Smooth muscle cell (in vitro differentiated cells): Measurements from ENCODE around the gene SLC22A7. TPM values are rescaled to one million over a fixed set of nuclear protein-coding genes. Genes with fewer than 3 reads are reported as not detected.
"Not testable (repeated sequence)": the region's sequence is repeated elsewhere in the genome, so short reads cannot be mapped to it uniquely, and the experiment has no call there.

Source experiments
- DNase-seq: peaks from one replicate; lab custom pipeline; 2025; ENCODE audit not compliant: unreplicated experiment; lab: John Stamatoyannopoulos, UW
- H2AFZ ChIP-seq: fragments of 200-600 bp; sonication (generic); 2 replicates; pipeline ENCODE4 v1.6.0; 2016; ENCODE audit warnings: antibody characterized with exemption, low read depth, mild to moderate bottlenecking
- H3F3A ChIP-seq: fragments of 200-600 bp; sonication (generic); 2 replicates; pipeline ENCODE4 v1.6.0; 2017; ENCODE audit warnings: antibody characterized with exemption, low read depth
- H3K27ac ChIP-seq: fragments of 200-600 bp; sonication (generic); 2 replicates; pipeline ENCODE4 v1.5.1; 2016; ENCODE audit warnings: low read depth, mild to moderate bottlenecking
- H3K27me3 ChIP-seq: fragments of 200-600 bp; sonication (generic); 2 replicates; pipeline ENCODE4 v1.6.1; 2016; ENCODE audit warnings: low read depth, mild to moderate bottlenecking
- H3K36me3 ChIP-seq: fragments of 200-600 bp; sonication (generic); 2 replicates; pipeline ENCODE4 v1.5.1; 2016; ENCODE audit warnings: low read depth
- H3K4me1 ChIP-seq: fragments of 200-600 bp; sonication (generic); 2 replicates; pipeline ENCODE4 v1.5.1; 2016; ENCODE audit warnings: low read depth
- H3K4me2 ChIP-seq: fragments of 200-600 bp; sonication (generic); 2 replicates; pipeline ENCODE4 v1.6.0; 2016; ENCODE audit warnings: mild to moderate bottlenecking
- H3K4me3 ChIP-seq: fragments of 200-600 bp; sonication (generic); 2 replicates; pipeline ENCODE4 v1.5.1; 2016; ENCODE audit warnings: mild to moderate bottlenecking
- H3K79me2 ChIP-seq: fragments of 200-600 bp; sonication (generic); 2 replicates; pipeline ENCODE4 v1.6.0; 2016; ENCODE audit warnings: low read depth, mild to moderate bottlenecking
- H3K9ac ChIP-seq: fragments of 200-600 bp; sonication (generic); 2 replicates; pipeline ENCODE4 v1.6.0; 2016; ENCODE audit warnings: low read depth
- H3K9me3 ChIP-seq: fragments of 200-600 bp; sonication (generic); replicated peaks from 2 replicates; pipeline ENCODE4 v1.5.1; 2016; ENCODE audit warnings: low read depth
- H4K20me1 ChIP-seq: fragments of 200-600 bp; sonication (generic); 2 replicates; pipeline ENCODE4 v1.6.0; 2016; ENCODE audit warnings: low read depth
- CTCF ChIP-seq: fragments of 200-600 bp; sonication (generic); IDR thresholded peaks from 2 replicates; pipeline ENCODE4 v1.5.1; 2017; ENCODE audit warnings: borderline replicate concordance, mild to moderate bottlenecking, antibody characterized with exemption; ENCODE audit not compliant: insufficient read depth, poor library complexity, severe bottlenecking
- WGBS: methylation state at CpG from one replicate; pipeline ENCODE4 v1.1.7; 2016; ENCODE audit warnings: low lambda C conversion rate; 5-methylcytosine and 5-hydroxymethylcytosine counted together
- polyA plus RNA-seq: library from polyadenylated mRNA; unstranded; fragments of >200 nt; fragmentation: Nextera tagmentation; extraction: Ambion mirVana; gene quantifications from 2 replicates; pipeline ENCODE4 v1.2.1, GENCODE V29; 2016
- total RNA-seq: library from RNA; depleted of rRNA; stranded (reverse); fragments of >200 nt; gene quantifications from 2 replicates; pipeline ENCODE4 v1.2.3, GENCODE V29; 2014

SLC22A7 gene
- total and polyA plus RNA-seq, 2 experiments from 2014 or later, result not detected

- no peaks in the 10 kb centered on the region for H4K20me1 ChIP-seq
- H3K79me2 ChIP-seq, result no peaks in the 10 kb centered on the region
- TF ChIP-seq CTCF, result no peak
- no peaks in the 10 kb centered on the region for H3F3A ChIP-seq
- no peak for DNase-seq
- no peaks in the 10 kb centered on the region for H3K27me3 ChIP-seq
- 92% methylated on average over 15 of the region's 15 CpGs for WGBS
- H3K4me2 ChIP-seq, result no peak overlapping the region
- no peaks in the 10 kb centered on the region for H3K36me3 ChIP-seq
- no peak overlapping the region for H3K27ac ChIP-seq
- peaks cover 3% of the 10 kb centered on the region for H3K4me1 ChIP-seq
- no peak overlapping the region for H3K4me3 ChIP-seq
- H3K9ac ChIP-seq, result no peak overlapping the region
- H3K9me3 ChIP-seq, result no peaks in the 10 kb centered on the region
- no peak overlapping the region for H2AFZ ChIP-seq
Observed at GRCh38 chr6:43301081-43301870, 3.2 kb downstream of the SLC22A7 start.

- Histone ChIP-seq H3K27me3 (no peaks in the 10 kb centered on the region), H3K36me3 (no peaks in the 10 kb centered on the region), H2AFZ (no peak overlapping the region), H3K4me1 (peaks cover 3% of the 10 kb centered on the region), H3K9ac (no peak overlapping the region), H3F3A (no peaks in the 10 kb centered on the region), H3K4me2 (no peak overlapping the region), H3K27ac (no peak overlapping the region), H3K9me3 (no peaks in the 10 kb centered on the region), H3K4me3 (no peak overlapping the region), H4K20me1 (no peaks in the 10 kb centered on the region), H3K79me2 (no peaks in the 10 kb centered on the region)
- no peak for TF ChIP-seq CTCF
- no peak for DNase-seq
- 90% methylated on average over 17 of the region's 19 CpGs for WGBS
Observed at GRCh38 chr6:43302126-43302525, 4.1 kb downstream of the SLC22A7 start.

- H3K36me3 ChIP-seq, H3F3A ChIP-seq, H3K9ac ChIP-seq, H3K4me2 ChIP-seq, H3K9me3 ChIP-seq, DNase-seq, H3K27me3 ChIP-seq, H2AFZ ChIP-seq, H3K27ac ChIP-seq, H3K4me3 ChIP-seq, H3K79me2 ChIP-seq, H3K4me1 ChIP-seq, H4K20me1 ChIP-seq: not testable (repeated sequence)
- WGBS, result 84% methylated on average over 11 of the region's 11 CpGs
Observed at GRCh38 chr6:43303006-43303405, 4.9 kb downstream of the SLC22A7 start.

GRCh38 chr6:43303751-43304331 is 5.8 kb downstream of the SLC22A7 start:
- Histone ChIP-seq H2AFZ (no peak overlapping the region), H3K9me3 (no peaks in the 10 kb centered on the region), H3K4me3 (no peak overlapping the region), H3K27me3 (peaks cover 6% of the 10 kb centered on the region), H3K4me1 (peaks cover 5% of the 10 kb centered on the region), H3K4me2 (no peak overlapping the region), H3K27ac (no peak overlapping the region), H3K79me2 (no peaks in the 10 kb centered on the region), H4K20me1 (no peaks in the 10 kb centered on the region), H3F3A (no peaks in the 10 kb centered on the region), H3K9ac (no peak overlapping the region), H3K36me3 (no peaks in the 10 kb centered on the region)
- no peak for TF ChIP-seq CTCF
- DNase-seq, result no peak
- 91% methylated on average over 8 of the region's 8 CpGs for WGBS
